ENCODE results near the gene NPLOC4.

NPLOC4 gene

GRCh38 chr17:81536299-81537290 is 100.3 kb downstream of the NPLOC4 start:
- in situ Hi-C loops (cut with MboI; ENCODE audit: low sequenced_read_pairs, unreplicated experiment) = no loop called here
- no peak for DNase-seq (ENCODE audit: low spot score)
- TF ChIP-seq, protein P1, sequence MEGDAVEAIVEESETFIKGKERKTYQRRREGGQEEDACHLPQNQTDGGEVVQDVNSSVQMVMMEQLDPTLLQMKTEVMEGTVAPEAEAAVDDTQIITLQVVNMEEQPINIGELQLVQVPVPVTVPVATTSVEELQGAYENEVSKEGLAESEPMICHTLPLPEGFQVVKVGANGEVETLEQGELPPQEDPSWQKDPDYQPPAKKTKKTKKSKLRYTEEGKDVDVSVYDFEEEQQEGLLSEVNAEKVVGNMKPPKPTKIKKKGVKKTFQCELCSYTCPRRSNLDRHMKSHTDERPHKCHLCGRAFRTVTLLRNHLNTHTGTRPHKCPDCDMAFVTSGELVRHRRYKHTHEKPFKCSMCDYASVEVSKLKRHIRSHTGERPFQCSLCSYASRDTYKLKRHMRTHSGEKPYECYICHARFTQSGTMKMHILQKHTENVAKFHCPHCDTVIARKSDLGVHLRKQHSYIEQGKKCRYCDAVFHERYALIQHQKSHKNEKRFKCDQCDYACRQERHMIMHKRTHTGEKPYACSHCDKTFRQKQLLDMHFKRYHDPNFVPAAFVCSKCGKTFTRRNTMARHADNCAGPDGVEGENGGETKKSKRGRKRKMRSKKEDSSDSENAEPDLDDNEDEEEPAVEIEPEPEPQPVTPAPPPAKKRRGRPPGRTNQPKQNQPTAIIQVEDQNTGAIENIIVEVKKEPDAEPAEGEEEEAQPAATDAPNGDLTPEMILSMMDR (IDR thresholded peaks at IDR 0.05; ENCODE audit: borderline replicate concordance, control extremely low read depth, extremely low read depth, insufficient read depth, missing control alignments) = no peak

- in situ Hi-C loops (cut with MboI; ENCODE audit: low sequenced_read_pairs, unreplicated experiment) = no loop called here
- DNase-seq (ENCODE audit: low spot score) = no peak
Measured at GRCh38 chr17:81535480-81536298, 101.2 kb downstream of the NPLOC4 start.

DNA sequence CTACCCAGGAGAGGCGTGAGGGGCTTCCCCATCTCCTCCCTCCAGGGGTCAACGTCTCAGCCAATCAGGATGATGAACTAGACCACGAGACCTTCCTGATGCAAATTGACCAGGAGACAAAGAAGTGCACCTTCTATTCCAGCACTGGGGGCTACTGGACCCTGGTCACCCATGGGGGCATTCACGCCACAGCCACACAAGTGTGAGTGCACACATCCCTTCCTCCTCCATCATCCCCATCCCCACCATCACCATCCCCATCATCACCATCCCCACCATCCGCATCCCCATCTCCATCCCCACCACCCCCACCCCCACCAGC is 101.9 kb downstream of the NPLOC4 start:
- in situ Hi-C loops (cut with MboI; ENCODE audit: low sequenced_read_pairs, unreplicated experiment) = no loop called here
- TF ChIP-seq, protein P1 (IDR thresholded peaks at IDR 0.05; ENCODE audit: borderline replicate concordance, control extremely low read depth, extremely low read depth, insufficient read depth, missing control alignments) = no peak

More at GRCh38 chr17:81535480-81536298, 101.2 kb downstream of the NPLOC4 start:
- TF ChIP-seq, protein P1 (IDR thresholded peaks at IDR 0.05; ENCODE audit: borderline replicate concordance, control extremely low read depth, extremely low read depth, insufficient read depth, missing control alignments) = no peak

GRCh38 chr17:81534157-81535006 is 102.5 kb downstream of the NPLOC4 start:
- TF ChIP-seq, protein P1 (IDR thresholded peaks at IDR 0.05; ENCODE audit: borderline replicate concordance, control extremely low read depth, extremely low read depth, insufficient read depth, missing control alignments) = no peak
- in situ Hi-C loops (cut with MboI; ENCODE audit: low sequenced_read_pairs, unreplicated experiment) = no loop called here
- no peak for DNase-seq (ENCODE audit: low spot score)

More for the DNA sequence above, 101.9 kb downstream of the NPLOC4 start:
- DNase-seq (ENCODE audit: low spot score) = no peak

- DNase-seq (ENCODE audit: low spot score) = no peak
- TF ChIP-seq, protein P1 (IDR thresholded peaks at IDR 0.05; ENCODE audit: borderline replicate concordance, control extremely low read depth, extremely low read depth, insufficient read depth, missing control alignments) = no peak
- in situ Hi-C loops (cut with MboI; ENCODE audit: low sequenced_read_pairs, unreplicated experiment) = no loop called here
Measured at GRCh38 chr17:81533339-81534141, 103.4 kb downstream of the NPLOC4 start.
